Measurements from ENCODE around the gene FCRL6.

DNA sequence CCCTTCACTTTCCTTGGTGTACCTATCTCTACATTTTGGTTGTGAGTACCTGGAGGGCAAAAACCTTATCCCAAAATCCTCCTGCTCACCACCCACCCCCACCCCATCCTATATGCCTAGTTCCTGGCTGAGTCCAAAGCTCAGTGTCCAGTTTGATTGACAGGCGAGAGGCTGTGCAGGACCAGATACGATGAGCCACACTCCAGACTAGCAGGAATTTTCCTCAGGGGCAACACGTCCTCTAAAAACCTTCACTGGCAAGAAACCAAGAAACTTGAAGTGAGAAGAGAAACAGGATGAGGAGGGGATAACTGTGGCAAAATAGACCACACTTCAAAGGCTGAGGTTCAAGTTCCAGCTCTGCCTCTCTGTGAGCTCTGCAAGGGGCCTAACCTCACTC lies 23.4 kb downstream of the FCRL6 start:
- TF ChIP-seq CTCF (IDR thresholded peaks at IDR 0.05; ENCODE audit: low read depth, low read length, poor library complexity, severe bottlenecking) (no peak), EZH2phosphoT487 (IDR thresholded peaks at IDR 0.05; ENCODE audit: borderline replicate concordance, low read length) (no peak)
